Loucy (cell line): ENCODE data around the gene OR10AD1.

Experiments used
- H2AFZ ChIP-seq: fragments of 200-600 bp; sonication (generic); 2 replicates; pipeline ENCODE4 v1.6.0; 2016; ENCODE audit warnings: antibody characterized with exemption, mild to moderate bottlenecking, low read length, moderate library complexity
- H3F3A ChIP-seq: fragments of 200-600 bp; 2 replicates; pipeline ENCODE4 v1.6.0; 2016; ENCODE audit warnings: antibody characterized with exemption, low read depth, mild to moderate bottlenecking
- H3K27me3 ChIP-seq: fragments of 200-600 bp; sonication (generic); 2 replicates; pipeline ENCODE4 v1.6.1; 2014; ENCODE audit warnings: low read length, mild to moderate bottlenecking; ENCODE audit not compliant: insufficient read depth, poor library complexity, severe bottlenecking
- H3K36me3 ChIP-seq: fragments of 200-600 bp; sonication (generic); 2 replicates; pipeline ENCODE4 v1.6.1; 2016; ENCODE audit warnings: low read length; ENCODE audit not compliant: insufficient read depth
- H3K4me1 ChIP-seq: fragments of 200-600 bp; sonication (generic); 2 replicates; pipeline ENCODE4 v1.5.1; 2014; ENCODE audit warnings: low read length, mild to moderate bottlenecking; ENCODE audit not compliant: insufficient read depth, poor library complexity, severe bottlenecking
- H3K4me2 ChIP-seq: fragments of 200-600 bp; sonication (generic); 2 replicates; pipeline ENCODE4 v1.6.0; 2014; ENCODE audit warnings: antibody characterized with exemption, low read length, low read depth, mild to moderate bottlenecking; ENCODE audit not compliant: poor library complexity, severe bottlenecking
- H3K4me3 ChIP-seq: fragments of 200-600 bp; sonication (generic); 2 replicates; pipeline ENCODE4 v1.5.1; 2014; ENCODE audit warnings: low read length, mild to moderate bottlenecking, mixed read lengths; ENCODE audit not compliant: poor library complexity, severe bottlenecking
- H3K79me2 ChIP-seq: fragments of 200-600 bp; sonication (generic); 2 replicates; pipeline ENCODE4 v1.6.1; 2014; ENCODE audit warnings: low read length; ENCODE audit not compliant: insufficient read depth
- H3K9ac ChIP-seq: fragments of 200-600 bp; sonication (generic); 2 replicates; pipeline ENCODE4 v1.6.0; 2014; ENCODE audit warnings: mild to moderate bottlenecking, low read depth, low read length, moderate library complexity; ENCODE audit not compliant: poor library complexity, severe bottlenecking
- H3K9me2 ChIP-seq: fragments of 200-600 bp; sonication (generic); replicated peaks from 2 replicates; pipeline ENCODE4 v1.6.1; 2016; ENCODE audit warnings: low read depth, low read length, mixed read lengths
- H3K9me3 ChIP-seq: fragments of 200-600 bp; sonication (generic); 2 replicates; pipeline ENCODE4 v1.6.1; 2014; ENCODE audit warnings: mild to moderate bottlenecking, antibody characterized with exemption, low read length, low read depth; ENCODE audit not compliant: insufficient read depth
- H4K20me1 ChIP-seq: fragments of 200-600 bp; sonication (generic); 2 replicates; pipeline ENCODE4 v1.6.0; 2014; ENCODE audit warnings: antibody characterized with exemption, low read length, mild to moderate bottlenecking; ENCODE audit not compliant: insufficient read depth, poor library complexity, severe bottlenecking
- EZH2phosphoT487 ChIP-seq: fragments of 200-600 bp; IDR thresholded peaks from 2 replicates; pipeline ENCODE4 v1.6.1; 2018; ENCODE audit warnings: antibody characterized with exemption, mild to moderate bottlenecking, moderate library complexity, borderline replicate concordance
- TF ChIP-seq, protein P1 (sequence below): fragments of 200-600 bp; sonication (generic); conservative IDR thresholded peaks from 2 replicates; pipeline ENCODE4 v1.5.1; 2014; ENCODE audit warnings: mild to moderate bottlenecking, antibody characterized with exemption, low read length

Gene OR10AD1

DNA sequence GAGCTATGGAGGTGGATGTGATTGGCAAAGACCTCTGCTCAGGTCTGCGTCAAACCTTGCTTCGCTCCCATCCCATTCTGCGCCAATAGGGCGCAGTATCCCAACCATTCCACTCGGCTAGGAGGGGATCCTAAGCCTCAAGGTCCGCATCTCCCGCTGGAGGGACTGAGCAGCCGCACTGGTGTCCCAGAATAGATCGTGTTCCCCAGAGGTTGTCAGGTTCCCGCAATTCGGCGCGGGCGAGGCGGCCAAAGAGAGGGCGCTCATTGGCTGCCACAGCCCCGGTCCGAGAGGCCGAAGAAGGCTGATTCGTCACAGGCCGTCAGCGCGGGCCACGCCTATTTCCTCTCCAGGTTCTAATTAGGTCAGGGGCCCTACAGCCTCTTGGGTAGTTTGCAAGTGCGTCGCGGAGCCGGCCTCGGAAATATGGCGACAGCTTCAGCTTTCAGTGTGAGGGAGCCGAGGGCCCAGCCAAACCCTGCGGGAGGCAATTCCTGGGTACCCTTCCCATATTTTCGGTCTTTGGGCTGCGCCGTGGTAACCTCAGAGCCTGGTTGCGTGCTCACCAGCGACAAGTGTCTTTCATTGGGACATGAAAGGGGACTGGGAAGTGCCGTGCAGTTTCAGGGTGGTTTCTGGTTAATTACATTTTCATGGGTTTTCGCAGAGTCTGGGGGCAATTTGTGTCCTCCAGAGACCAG lies 5.0 kb downstream of the OR10AD1 start:
- Histone ChIP-seq H3K79me2 (peaks cover 15% of the 10 kb centered on the region), H3K9me3 (no peaks in the 10 kb centered on the region), H3K4me3 (peak overlapping the region; percentile 92), H3F3A (no peaks in the 10 kb centered on the region), H3K4me1 (peaks cover 41% of the 10 kb centered on the region), H2AFZ (peak overlapping the region; percentile 98), H3K9me2 (no peaks in the 10 kb centered on the region), H3K36me3 (no peaks in the 10 kb centered on the region), H4K20me1 (peaks cover 8% of the 10 kb centered on the region), H3K9ac (peak overlapping the region; percentile 96), H3K4me2 (peak overlapping the region; percentile 95), H3K27me3 (no peaks in the 10 kb centered on the region)
- TF ChIP-seq, protein P1, sequence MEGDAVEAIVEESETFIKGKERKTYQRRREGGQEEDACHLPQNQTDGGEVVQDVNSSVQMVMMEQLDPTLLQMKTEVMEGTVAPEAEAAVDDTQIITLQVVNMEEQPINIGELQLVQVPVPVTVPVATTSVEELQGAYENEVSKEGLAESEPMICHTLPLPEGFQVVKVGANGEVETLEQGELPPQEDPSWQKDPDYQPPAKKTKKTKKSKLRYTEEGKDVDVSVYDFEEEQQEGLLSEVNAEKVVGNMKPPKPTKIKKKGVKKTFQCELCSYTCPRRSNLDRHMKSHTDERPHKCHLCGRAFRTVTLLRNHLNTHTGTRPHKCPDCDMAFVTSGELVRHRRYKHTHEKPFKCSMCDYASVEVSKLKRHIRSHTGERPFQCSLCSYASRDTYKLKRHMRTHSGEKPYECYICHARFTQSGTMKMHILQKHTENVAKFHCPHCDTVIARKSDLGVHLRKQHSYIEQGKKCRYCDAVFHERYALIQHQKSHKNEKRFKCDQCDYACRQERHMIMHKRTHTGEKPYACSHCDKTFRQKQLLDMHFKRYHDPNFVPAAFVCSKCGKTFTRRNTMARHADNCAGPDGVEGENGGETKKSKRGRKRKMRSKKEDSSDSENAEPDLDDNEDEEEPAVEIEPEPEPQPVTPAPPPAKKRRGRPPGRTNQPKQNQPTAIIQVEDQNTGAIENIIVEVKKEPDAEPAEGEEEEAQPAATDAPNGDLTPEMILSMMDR: no peak
- TF ChIP-seq EZH2phosphoT487: no peak

DNA sequence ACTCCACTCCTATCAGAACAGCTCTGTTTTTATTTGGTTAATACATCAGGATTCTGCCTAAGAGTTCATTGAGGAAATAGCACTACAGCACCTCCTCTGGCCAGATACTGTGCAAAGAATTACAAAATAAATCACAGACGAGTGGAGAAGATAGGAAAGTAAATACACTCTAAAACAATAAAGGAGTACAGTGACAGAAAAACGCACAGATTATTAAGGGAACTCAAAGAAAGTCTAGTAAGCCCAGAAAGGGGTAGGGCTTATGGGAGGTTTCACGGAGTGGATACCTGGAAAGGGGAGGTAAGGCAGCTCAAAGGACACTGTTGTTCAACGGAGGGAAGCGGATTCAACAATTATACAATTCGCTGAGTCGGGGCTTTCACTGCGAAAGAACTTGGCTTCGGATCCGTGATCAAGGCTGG lies 5.5 kb downstream of the OR10AD1 start:
- Histone ChIP-seq H3K4me2 (peak overlapping the region; percentile 95), H3K79me2 (peaks cover 15% of the 10 kb centered on the region), H3K9ac (peak overlapping the region; percentile 40), H3K4me3 (peak overlapping the region; percentile 92), H3K9me3 (no peaks in the 10 kb centered on the region), H3K36me3 (no peaks in the 10 kb centered on the region), H2AFZ (peak overlapping the region; percentile 98), H3K9me2 (no peaks in the 10 kb centered on the region), H3K4me1 (peaks cover 41% of the 10 kb centered on the region), H3F3A (no peaks in the 10 kb centered on the region), H3K27me3 (no peaks in the 10 kb centered on the region), H4K20me1 (peaks cover 8% of the 10 kb centered on the region)
- TF ChIP-seq EZH2phosphoT487: no peak
- TF ChIP-seq, protein P1: peak; percentile 76

- Histone ChIP-seq H3K9ac (no peak overlapping the region), H3K4me2 (no peak overlapping the region), H4K20me1 (peaks cover 8% of the 10 kb centered on the region), H2AFZ (no peak overlapping the region), H3K4me3 (no peak overlapping the region), H3K27me3 (no peaks in the 10 kb centered on the region), H3K9me3 (no peaks in the 10 kb centered on the region), H3F3A (no peaks in the 10 kb centered on the region), H3K79me2 (peaks cover 15% of the 10 kb centered on the region), H3K4me1 (peaks cover 27% of the 10 kb centered on the region), H3K9me2 (no peaks in the 10 kb centered on the region), H3K36me3 (no peaks in the 10 kb centered on the region)
- no peak for TF ChIP-seq EZH2phosphoT487
- TF ChIP-seq, protein P1: no peak
These were observed 8.3 kb downstream of the OR10AD1 start for GRCh38 chr12:48194799-48195201.
